ENCODE results near the gene TNP2. TPM values are rescaled to one million over a fixed set of nuclear protein-coding genes. Genes with fewer than 3 reads are reported as not detected.

Gene TNP2
- total RNA-seq, result not detected

- H3K27me3 ChIP-seq, result no peaks in the 10 kb centered on the region
- no peaks in the 10 kb centered on the region for H3K4me1 ChIP-seq
- H3K9me3 ChIP-seq, result no peaks in the 10 kb centered on the region
- TF ChIP-seq CTCF (IDR thresholded peaks at IDR 0.05), result no peak
- no peak for TF ChIP-seq POLR2A (IDR thresholded peaks at IDR 0.05)
- no peak for TF ChIP-seq POLR2AphosphoS5 (IDR thresholded peaks at IDR 0.05; ENCODE audit: insufficient read depth in 1 of 2, low read depth in 1 of 2)
- H3K36me3 ChIP-seq, result no peaks in the 10 kb centered on the region
- no peak for DNase-seq (ENCODE audit: extremely low spot score in 2 of 2)
- H3K27ac ChIP-seq, result no peak within 1 kb of the TSS
- intact Hi-C loops (cut with DNase I), result no loop called here
- H3K4me3 ChIP-seq, result no peak within 1 kb of the TSS
Measured at GRCh38 chr16:11268921-11269375, at the start of gene TNP2. TNP2 (minus strand) TSS chr16:11269325; CDS start chr16:11269262, 63 bp downstream.

DNA sequence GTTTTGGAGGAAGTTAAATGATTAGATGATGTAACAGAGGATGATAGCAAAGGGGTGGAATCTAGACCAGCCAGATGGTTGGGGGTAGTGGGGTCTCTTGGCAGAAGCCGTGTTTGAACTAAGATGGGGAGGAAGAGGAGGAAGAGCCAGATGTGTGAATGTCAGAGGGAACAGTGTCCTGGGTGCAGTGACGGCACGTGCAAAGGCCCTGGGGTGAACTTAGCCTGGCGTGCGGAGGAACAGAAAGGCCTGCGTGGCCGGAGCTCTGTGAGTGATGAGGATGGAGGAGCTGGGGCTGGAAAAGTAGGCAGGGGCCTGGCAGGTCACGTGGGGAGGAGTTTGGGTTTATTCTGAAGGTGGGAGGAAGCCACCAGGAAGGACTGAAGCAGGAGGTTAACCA lies 49.7 kb upstream of the TNP2 start:
- Histone ChIP-seq H3K4me1 (no peaks in the 10 kb centered on the region), H3K27me3 (no peaks in the 10 kb centered on the region), H3K27ac (no peak overlapping the region), H3K36me3 (no peaks in the 10 kb centered on the region), H3K9me3 (no peaks in the 10 kb centered on the region), H3K4me3 (no peak overlapping the region)
- intact Hi-C loops (cut with DNase I), result no loop called here
- DNase-seq (ENCODE audit: extremely low spot score in 2 of 2), result no peak
- TF ChIP-seq POLR2AphosphoS5 (IDR thresholded peaks at IDR 0.05; ENCODE audit: insufficient read depth in 1 of 2, low read depth in 1 of 2) (no peak), POLR2A (IDR thresholded peaks at IDR 0.05) (no peak), CTCF (IDR thresholded peaks at IDR 0.05) (no peak)

- no peak for DNase-seq (ENCODE audit: extremely low spot score in 2 of 2)
- TF ChIP-seq POLR2AphosphoS5 (IDR thresholded peaks at IDR 0.05; ENCODE audit: insufficient read depth in 1 of 2, low read depth in 1 of 2) (no peak), CTCF (IDR thresholded peaks at IDR 0.05) (no peak), POLR2A (IDR thresholded peaks at IDR 0.05) (no peak)
- Histone ChIP-seq H3K9me3 (no peaks in the 10 kb centered on the region), H3K36me3 (no peaks in the 10 kb centered on the region), H3K4me3 (no peak overlapping the region), H3K27me3 (no peaks in the 10 kb centered on the region), H3K27ac (no peak overlapping the region), H3K4me1 (peaks cover 14% of the 10 kb centered on the region)
- intact Hi-C loops (cut with DNase I), result no loop called here
Measured at GRCh38 chr16:11316331-11317015, 47.3 kb upstream of the TNP2 start.

- intact Hi-C loops (cut with DNase I), result no loop called here
- Histone ChIP-seq H3K27me3 (no peaks in the 10 kb centered on the region), H3K36me3 (no peaks in the 10 kb centered on the region), H3K4me1 (peaks cover 14% of the 10 kb centered on the region), H3K9me3 (no peaks in the 10 kb centered on the region), H3K4me3 (no peak overlapping the region), H3K27ac (no peak overlapping the region)
- DNase-seq (ENCODE audit: extremely low spot score in 2 of 2), result no peak
- TF ChIP-seq POLR2A (IDR thresholded peaks at IDR 0.05) (no peak), CTCF (IDR thresholded peaks at IDR 0.05) (no peak), POLR2AphosphoS5 (IDR thresholded peaks at IDR 0.05; ENCODE audit: insufficient read depth in 1 of 2, low read depth in 1 of 2) (no peak)
Measured at GRCh38 chr16:11315510-11315909, 46.4 kb upstream of the TNP2 start.

DNA sequence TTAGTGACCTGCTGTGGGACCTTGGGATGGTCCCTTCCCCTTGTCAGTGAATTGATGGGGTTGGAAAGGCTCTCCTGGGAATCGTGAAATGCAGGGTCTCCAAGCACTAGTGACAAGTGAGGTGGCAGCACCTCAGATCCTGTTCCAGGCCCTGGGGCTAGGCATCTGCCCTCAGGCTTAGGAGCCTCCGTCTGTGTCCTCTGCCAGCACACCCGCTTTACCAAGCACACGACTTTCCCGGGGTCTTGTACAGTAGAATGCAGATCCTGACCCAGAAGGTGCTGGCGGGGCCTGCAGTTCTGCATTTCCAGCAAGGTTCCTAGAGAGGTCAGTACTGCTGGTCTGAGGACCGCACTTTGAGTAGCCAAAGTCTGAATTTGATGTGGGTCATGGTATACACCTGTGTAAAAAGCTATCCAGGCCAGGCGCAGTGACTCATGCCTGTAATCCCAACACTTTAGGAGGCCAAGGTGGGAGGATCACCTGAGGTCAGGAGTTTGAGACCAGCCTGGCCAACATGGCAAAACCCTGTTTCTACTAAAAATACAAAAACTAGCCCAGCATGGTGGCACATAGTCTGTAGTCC lies 45.3 kb upstream of the TNP2 start:
- Histone ChIP-seq H3K36me3 (no peaks in the 10 kb centered on the region), H3K4me1 (peaks cover 14% of the 10 kb centered on the region), H3K27ac (no peak overlapping the region), H3K9me3 (no peaks in the 10 kb centered on the region), H3K4me3 (no peak overlapping the region), H3K27me3 (no peaks in the 10 kb centered on the region)
- no peak for DNase-seq (ENCODE audit: extremely low spot score in 2 of 2)
- intact Hi-C loops (cut with DNase I), result no loop called here
- no peak for TF ChIP-seq POLR2A (IDR thresholded peaks at IDR 0.05)
- TF ChIP-seq POLR2AphosphoS5 (IDR thresholded peaks at IDR 0.05; ENCODE audit: insufficient read depth in 1 of 2, low read depth in 1 of 2), result no peak
- no peak for TF ChIP-seq CTCF (IDR thresholded peaks at IDR 0.05)
